Measurements from ENCODE around the gene HMHB1.

Gene HMHB1

GRCh38 chr5:143790457-143791112 is 21.4 kb upstream of the HMHB1 start:
- 100% methylated on average over 1 of the region's 2 CpGs for WGBS (ENCODE audit: insufficient coverage)
- Histone ChIP-seq H3K36me3 (ENCODE audit: control insufficient read depth in 4 of 4, insufficient read depth in 4 of 4, low read length in 3 of 4) (no peaks in the 10 kb centered on the region), H3K27ac (ENCODE audit: insufficient read depth in 1 of 2, low read depth in 1 of 2, low read length in 2 of 2, poor library complexity in 1 of 2, severe bottlenecking in 2 of 2) (no peak overlapping the region), H3K4me3 (ENCODE audit: control insufficient read depth in 1 of 7, extremely low read depth in 1 of 7, insufficient read depth in 4 of 7, low read depth in 2 of 7, low read length in 6 of 7) (no peak overlapping the region), H3K27me3 (replicated peaks in 2 of 5; ENCODE audit: control insufficient read depth in 4 of 5, insufficient read depth in 5 of 5, low read length in 4 of 5) (no peaks in the 10 kb centered on the region), H3K9me3 (ENCODE audit: control extremely low read depth in 1 of 5, control insufficient read depth in 4 of 5, insufficient read depth in 2 of 5, low read depth in 1 of 5, low read length in 4 of 5) (no peaks in the 10 kb centered on the region), H3K4me1 (ENCODE audit: control extremely low read depth in 1 of 4, control insufficient read depth in 4 of 4, insufficient read depth in 4 of 4, low read length in 3 of 4) (peaks cover 6 to 16% (median 7%) of the 10 kb centered on the region in 4 experiments)
- POLR2A ChIA-PET = no interaction called here
- DNase-seq = no peak
- CTCF ChIA-PET = interaction anchor here (1.5 kb wide), 1 partner anchor 23 kb away, joined by 4 read pairs; no protein-coding TSS in a partner anchor

DNA sequence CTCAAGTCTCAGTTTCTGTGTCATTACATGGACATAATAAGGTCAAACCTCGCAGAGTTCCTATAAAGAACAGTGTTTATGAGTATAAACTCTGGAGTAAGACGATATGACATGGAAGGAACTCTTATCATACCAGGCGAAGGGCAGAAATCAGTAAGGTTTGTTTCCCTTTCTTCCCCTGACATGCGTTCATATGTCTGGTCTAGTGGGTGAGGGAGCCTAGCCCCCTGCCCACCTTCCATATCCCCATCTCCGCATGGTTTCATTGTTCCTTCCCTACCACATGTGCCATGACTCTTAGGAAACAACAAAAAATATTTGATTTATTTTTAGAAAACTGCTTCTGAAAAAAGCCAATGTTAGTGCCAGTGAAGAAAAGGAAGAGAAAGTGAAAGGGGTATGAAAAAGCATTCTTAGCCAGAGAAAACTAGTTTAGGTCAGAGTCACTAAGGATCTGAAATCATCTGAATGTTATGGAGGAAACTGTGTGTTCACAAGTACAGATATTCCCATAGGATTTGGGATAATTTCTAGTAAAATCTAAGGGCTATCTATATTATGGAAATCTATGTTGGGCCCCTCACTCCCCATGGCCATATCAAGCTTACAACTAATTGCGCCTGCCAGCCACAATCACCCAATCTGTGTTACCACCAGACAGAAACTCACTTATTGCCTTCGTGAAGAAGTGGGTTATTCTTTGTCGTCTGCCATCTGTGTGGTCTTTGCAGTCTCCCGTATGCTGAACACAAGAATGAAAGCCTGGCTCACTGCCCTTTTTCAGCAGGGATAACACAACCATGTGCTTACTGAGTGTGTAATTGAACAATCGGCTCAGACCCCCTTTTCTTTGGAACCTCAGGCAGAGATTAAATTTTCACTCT is 19.9 kb upstream of the HMHB1 start:
- peak overlapping the region in 5 of 7 experiments; percentile 33 to 68 (median 38) for H3K4me3 ChIP-seq (ENCODE audit: control insufficient read depth in 1 of 7, extremely low read depth in 1 of 7, insufficient read depth in 4 of 7, low read depth in 2 of 7, low read length in 6 of 7)
- no peaks in the 10 kb centered on the region for H3K36me3 ChIP-seq (ENCODE audit: control insufficient read depth in 4 of 4, insufficient read depth in 4 of 4, low read length in 3 of 4)
- H3K9me3 ChIP-seq (ENCODE audit: control extremely low read depth in 1 of 5, control insufficient read depth in 4 of 5, insufficient read depth in 2 of 5, low read depth in 1 of 5, low read length in 4 of 5) = no peaks in the 10 kb centered on the region
- ChIA-PET POLR2A (no interaction called here), CTCF (no interaction called here)
- WGBS (ENCODE audit: insufficient coverage) = 47% methylated on average over 5 of the region's 10 CpGs
- no peaks in the 10 kb centered on the region for H3K27me3 ChIP-seq (replicated peaks in 2 of 5; ENCODE audit: control insufficient read depth in 4 of 5, insufficient read depth in 5 of 5, low read length in 4 of 5)
- H3K4me1 ChIP-seq (ENCODE audit: control extremely low read depth in 1 of 4, control insufficient read depth in 4 of 4, insufficient read depth in 4 of 4, low read length in 3 of 4) = peaks cover 6 to 16% (median 7%) of the 10 kb centered on the region in 4 experiments
- DNase-seq = peak; percentile 15 to 68 (median 63)
- peak overlapping the region in 1 of 2 experiments; percentile 58 for H3K27ac ChIP-seq (ENCODE audit: insufficient read depth in 1 of 2, low read depth in 1 of 2, low read length in 2 of 2, poor library complexity in 1 of 2, severe bottlenecking in 2 of 2)

DNA sequence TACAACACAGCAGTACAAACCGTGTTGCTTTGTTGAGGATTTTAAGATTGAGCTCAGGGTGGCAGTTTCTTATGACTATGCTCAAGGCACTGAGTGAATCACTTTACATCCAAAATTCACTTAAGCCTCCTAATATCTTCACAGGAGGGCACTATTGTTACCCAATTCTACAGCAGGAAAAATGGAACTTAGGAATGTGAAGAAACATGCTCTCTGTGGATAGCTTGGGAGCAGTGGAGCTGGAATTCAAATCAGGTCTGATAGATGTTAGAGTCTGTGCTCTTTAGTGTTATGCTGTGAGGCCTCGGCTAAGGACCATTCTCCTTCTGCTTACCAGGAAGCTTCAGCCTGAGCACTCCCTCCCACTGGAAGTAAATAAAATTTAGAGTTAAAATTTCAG is 18.7 kb upstream of the HMHB1 start:
- no peaks in the 10 kb centered on the region for H3K27me3 ChIP-seq (replicated peaks in 2 of 5; ENCODE audit: control insufficient read depth in 4 of 5, insufficient read depth in 5 of 5, low read length in 4 of 5)
- no peak overlapping the region for H3K4me3 ChIP-seq (ENCODE audit: control insufficient read depth in 1 of 7, extremely low read depth in 1 of 7, insufficient read depth in 4 of 7, low read depth in 2 of 7, low read length in 6 of 7)
- CTCF ChIA-PET = interaction anchor here (1.6 kb wide), 1 partner anchor 9 kb away, joined by 7 read pairs; no protein-coding TSS in a partner anchor
- peaks cover 6 to 16% (median 7%) of the 10 kb centered on the region in 4 experiments for H3K4me1 ChIP-seq (ENCODE audit: control extremely low read depth in 1 of 4, control insufficient read depth in 4 of 4, insufficient read depth in 4 of 4, low read length in 3 of 4)
- no peak overlapping the region for H3K27ac ChIP-seq (ENCODE audit: insufficient read depth in 1 of 2, low read depth in 1 of 2, low read length in 2 of 2, poor library complexity in 1 of 2, severe bottlenecking in 2 of 2)
- DNase-seq = no peak
- 100% methylated on average over 1 of the region's 2 CpGs for WGBS (ENCODE audit: insufficient coverage)
- H3K9me3 ChIP-seq (ENCODE audit: control extremely low read depth in 1 of 5, control insufficient read depth in 4 of 5, insufficient read depth in 2 of 5, low read depth in 1 of 5, low read length in 4 of 5) = no peaks in the 10 kb centered on the region
- POLR2A ChIA-PET = no interaction called here
- H3K36me3 ChIP-seq (ENCODE audit: control insufficient read depth in 4 of 4, insufficient read depth in 4 of 4, low read length in 3 of 4) = no peaks in the 10 kb centered on the region

GRCh38 chr5:143796125-143796524 is 15.8 kb upstream of the HMHB1 start:
- Histone ChIP-seq H3K36me3 (ENCODE audit: control insufficient read depth in 4 of 4, insufficient read depth in 4 of 4, low read length in 3 of 4) (no peaks in the 10 kb centered on the region), H3K27ac (ENCODE audit: insufficient read depth in 1 of 2, low read depth in 1 of 2, low read length in 2 of 2, poor library complexity in 1 of 2, severe bottlenecking in 2 of 2) (no peak overlapping the region), H3K4me1 (ENCODE audit: control extremely low read depth in 1 of 4, control insufficient read depth in 4 of 4, insufficient read depth in 4 of 4, low read length in 3 of 4) (peaks cover 6 to 18% (median 7%) of the 10 kb centered on the region in 4 experiments), H3K4me3 (ENCODE audit: control insufficient read depth in 1 of 7, extremely low read depth in 1 of 7, insufficient read depth in 4 of 7, low read depth in 2 of 7, low read length in 6 of 7) (no peak overlapping the region), H3K9me3 (ENCODE audit: control extremely low read depth in 1 of 5, control insufficient read depth in 4 of 5, insufficient read depth in 2 of 5, low read depth in 1 of 5, low read length in 4 of 5) (no peaks in the 10 kb centered on the region), H3K27me3 (replicated peaks in 2 of 5; ENCODE audit: control insufficient read depth in 4 of 5, insufficient read depth in 5 of 5, low read length in 4 of 5) (no peaks in the 10 kb centered on the region)
- DNase-seq = no peak
- 100% methylated on average over 2 of the region's 4 CpGs for WGBS (ENCODE audit: insufficient coverage)
- ChIA-PET POLR2A (no interaction called here), CTCF (no interaction called here)

DNA sequence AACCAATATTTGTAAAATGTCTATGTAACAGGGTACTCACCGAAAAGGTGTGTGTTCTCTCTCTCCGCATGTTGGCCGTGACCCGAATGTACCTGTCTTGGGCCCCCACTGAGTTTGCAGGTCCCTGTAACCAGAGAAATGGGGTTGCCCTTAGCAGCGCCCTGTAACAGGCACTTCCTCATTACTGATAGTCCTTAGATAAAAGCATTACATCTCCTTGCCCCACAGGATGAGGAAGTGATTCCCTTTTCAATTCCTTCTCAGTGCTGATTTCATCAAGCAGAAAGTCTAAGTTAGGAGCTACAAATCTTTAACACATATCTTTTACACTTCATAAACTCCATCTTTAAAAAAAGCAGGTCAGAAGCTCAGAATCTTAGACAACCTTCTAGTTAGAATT is 15.2 kb upstream of the HMHB1 start:
- ChIA-PET CTCF (no interaction called here), POLR2A (no interaction called here)
- Histone ChIP-seq H3K4me1 (ENCODE audit: control extremely low read depth in 1 of 4, control insufficient read depth in 4 of 4, insufficient read depth in 4 of 4, low read length in 3 of 4) (peaks cover 6 to 18% (median 7%) of the 10 kb centered on the region in 4 experiments), H3K27me3 (replicated peaks in 2 of 5; ENCODE audit: control insufficient read depth in 4 of 5, insufficient read depth in 5 of 5, low read length in 4 of 5) (no peaks in the 10 kb centered on the region), H3K4me3 (ENCODE audit: control insufficient read depth in 1 of 7, extremely low read depth in 1 of 7, insufficient read depth in 4 of 7, low read depth in 2 of 7, low read length in 6 of 7) (no peak overlapping the region), H3K9me3 (ENCODE audit: control extremely low read depth in 1 of 5, control insufficient read depth in 4 of 5, insufficient read depth in 2 of 5, low read depth in 1 of 5, low read length in 4 of 5) (no peaks in the 10 kb centered on the region), H3K27ac (ENCODE audit: insufficient read depth in 1 of 2, low read depth in 1 of 2, low read length in 2 of 2, poor library complexity in 1 of 2, severe bottlenecking in 2 of 2) (no peak overlapping the region), H3K36me3 (ENCODE audit: control insufficient read depth in 4 of 4, insufficient read depth in 4 of 4, low read length in 3 of 4) (no peaks in the 10 kb centered on the region)
- WGBS (ENCODE audit: insufficient coverage) = 87% methylated on average over 5 of the region's 5 CpGs
- peak in 2 of 3 donors; percentile 35 to 53 for DNase-seq

GRCh38 chr5:143800715-143801114 is 11.2 kb upstream of the HMHB1 start:
- WGBS (ENCODE audit: insufficient coverage) = 92% methylated on average over 2 of the region's 2 CpGs
- DNase-seq = no peak
- Histone ChIP-seq H3K27ac (ENCODE audit: insufficient read depth in 1 of 2, low read depth in 1 of 2, low read length in 2 of 2, poor library complexity in 1 of 2, severe bottlenecking in 2 of 2) (no peak overlapping the region), H3K4me1 (ENCODE audit: control extremely low read depth in 1 of 4, control insufficient read depth in 4 of 4, insufficient read depth in 4 of 4, low read length in 3 of 4) (peaks cover 0 to 3% (median 0%) of the 10 kb centered on the region in 4 experiments), H3K27me3 (replicated peaks in 2 of 5; ENCODE audit: control insufficient read depth in 4 of 5, insufficient read depth in 5 of 5, low read length in 4 of 5) (no peaks in the 10 kb centered on the region), H3K9me3 (ENCODE audit: control extremely low read depth in 1 of 5, control insufficient read depth in 4 of 5, insufficient read depth in 2 of 5, low read depth in 1 of 5, low read length in 4 of 5) (no peaks in the 10 kb centered on the region), H3K4me3 (ENCODE audit: control insufficient read depth in 1 of 7, extremely low read depth in 1 of 7, insufficient read depth in 4 of 7, low read depth in 2 of 7, low read length in 6 of 7) (no peak overlapping the region), H3K36me3 (ENCODE audit: control insufficient read depth in 4 of 4, insufficient read depth in 4 of 4, low read length in 3 of 4) (no peaks in the 10 kb centered on the region)
- ChIA-PET CTCF (interaction anchor here (2.6 kb wide), 1 partner anchor 25 kb away, joined by 7 read pairs; no protein-coding TSS in a partner anchor), POLR2A (no interaction called here)
